ENCODE results near the gene NDUFS6.

Gene NDUFS6

DNA sequence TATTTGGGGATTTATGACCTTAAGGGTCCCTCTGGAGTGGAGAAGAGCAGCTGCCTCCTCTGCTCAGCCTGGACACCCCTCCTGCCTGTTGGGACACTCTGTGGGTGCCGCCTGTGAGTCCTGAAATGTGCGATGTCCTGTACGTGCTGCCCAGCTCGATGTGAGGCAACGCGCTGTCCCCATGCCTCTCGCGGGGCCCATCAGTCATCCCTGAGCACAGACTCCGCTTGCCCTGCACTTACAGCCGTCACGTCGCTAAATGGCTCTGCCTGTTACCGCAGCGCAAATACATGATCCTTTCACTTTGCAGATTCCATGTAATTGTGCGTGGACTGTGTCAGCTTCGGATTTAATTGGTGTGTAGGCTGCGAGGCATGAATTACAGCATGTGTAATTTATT is 54.4 kb downstream of the NDUFS6 start:
- H3K9me3 ChIP-seq: no peaks in the 10 kb centered on the region
- H3K4me1 ChIP-seq (ENCODE audit: control insufficient read depth in 1 of 2, insufficient read depth in 1 of 2, low read depth in 1 of 2, low read length in 1 of 2): no peaks in the 10 kb centered on the region
- peaks cover 60% of the 10 kb centered on the region for H3K27me3 ChIP-seq
- TF ChIP-seq, protein P1, sequence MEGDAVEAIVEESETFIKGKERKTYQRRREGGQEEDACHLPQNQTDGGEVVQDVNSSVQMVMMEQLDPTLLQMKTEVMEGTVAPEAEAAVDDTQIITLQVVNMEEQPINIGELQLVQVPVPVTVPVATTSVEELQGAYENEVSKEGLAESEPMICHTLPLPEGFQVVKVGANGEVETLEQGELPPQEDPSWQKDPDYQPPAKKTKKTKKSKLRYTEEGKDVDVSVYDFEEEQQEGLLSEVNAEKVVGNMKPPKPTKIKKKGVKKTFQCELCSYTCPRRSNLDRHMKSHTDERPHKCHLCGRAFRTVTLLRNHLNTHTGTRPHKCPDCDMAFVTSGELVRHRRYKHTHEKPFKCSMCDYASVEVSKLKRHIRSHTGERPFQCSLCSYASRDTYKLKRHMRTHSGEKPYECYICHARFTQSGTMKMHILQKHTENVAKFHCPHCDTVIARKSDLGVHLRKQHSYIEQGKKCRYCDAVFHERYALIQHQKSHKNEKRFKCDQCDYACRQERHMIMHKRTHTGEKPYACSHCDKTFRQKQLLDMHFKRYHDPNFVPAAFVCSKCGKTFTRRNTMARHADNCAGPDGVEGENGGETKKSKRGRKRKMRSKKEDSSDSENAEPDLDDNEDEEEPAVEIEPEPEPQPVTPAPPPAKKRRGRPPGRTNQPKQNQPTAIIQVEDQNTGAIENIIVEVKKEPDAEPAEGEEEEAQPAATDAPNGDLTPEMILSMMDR (IDR thresholded peaks at IDR 0.05): no peak
- no peak overlapping the region for H3K27ac ChIP-seq
- H3K36me3 ChIP-seq: no peaks in the 10 kb centered on the region
- no peak overlapping the region for H3K4me3 ChIP-seq (ENCODE audit: low read depth in 1 of 2, low read length in 1 of 2)

DNA sequence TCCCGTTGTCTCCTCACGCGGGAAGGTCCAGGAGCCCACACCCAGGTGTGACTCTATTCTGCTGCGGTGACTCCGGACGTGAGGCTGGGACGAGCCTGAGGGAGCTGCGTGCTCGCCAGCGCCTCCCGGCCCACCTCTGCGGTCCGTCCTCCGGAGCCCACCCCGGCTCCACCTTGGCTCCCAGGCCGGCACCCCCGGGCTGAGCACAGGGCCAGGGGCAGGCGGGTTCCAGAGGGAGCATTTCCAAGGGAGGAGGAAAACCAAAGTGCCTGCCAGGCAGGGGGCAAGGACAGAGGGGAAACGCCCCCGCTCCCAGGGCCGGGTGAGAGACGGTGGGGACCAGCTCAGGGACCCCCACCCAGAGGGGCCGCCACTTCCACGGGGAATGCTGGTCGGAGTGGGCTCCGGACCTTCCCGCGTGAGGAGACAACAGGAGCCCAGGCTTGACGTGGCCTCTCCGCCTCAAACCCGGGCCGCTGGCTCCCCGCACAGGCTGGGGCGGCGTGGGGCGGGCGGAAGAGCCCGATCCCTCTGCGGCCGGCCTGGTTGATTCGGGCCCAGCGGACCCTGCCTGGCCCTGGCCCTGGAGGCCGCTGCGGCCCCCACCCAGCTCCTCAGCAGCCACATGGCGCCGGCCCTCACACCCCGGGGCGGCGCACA is 55.5 kb downstream of the NDUFS6 start:
- no peaks in the 10 kb centered on the region for H3K9me3 ChIP-seq
- TF ChIP-seq, protein P1 (IDR thresholded peaks at IDR 0.05): no peak
- H3K27me3 ChIP-seq: peaks cover 59% of the 10 kb centered on the region
- H3K4me3 ChIP-seq (ENCODE audit: low read depth in 1 of 2, low read length in 1 of 2): no peak overlapping the region
- H3K27ac ChIP-seq: no peak overlapping the region
- no peaks in the 10 kb centered on the region for H3K4me1 ChIP-seq (ENCODE audit: control insufficient read depth in 1 of 2, insufficient read depth in 1 of 2, low read depth in 1 of 2, low read length in 1 of 2)
- H3K36me3 ChIP-seq: no peaks in the 10 kb centered on the region

DNA sequence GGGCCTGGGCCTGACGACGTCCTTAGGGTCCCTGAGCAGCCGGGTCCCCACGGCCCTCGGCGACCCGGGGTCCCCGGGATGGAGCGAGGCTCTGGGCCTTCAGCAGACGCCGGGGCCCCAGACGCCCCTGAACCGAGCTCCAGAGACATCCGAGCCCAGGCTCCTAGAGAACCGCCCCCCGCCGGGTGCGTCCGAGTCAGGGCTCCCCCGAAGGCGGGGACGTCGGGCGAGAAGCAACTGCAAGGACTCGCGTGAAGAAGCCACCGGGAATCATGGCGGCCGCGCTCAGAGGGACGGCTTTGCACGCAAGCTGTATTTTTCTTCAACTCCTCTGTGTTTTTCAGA is 56.0 kb downstream of the NDUFS6 start:
- TF ChIP-seq, protein P1 (IDR thresholded peaks at IDR 0.05): no peak
- no peak overlapping the region for H3K27ac ChIP-seq
- no peaks in the 10 kb centered on the region for H3K9me3 ChIP-seq
- no peaks in the 10 kb centered on the region for H3K4me1 ChIP-seq (ENCODE audit: control insufficient read depth in 1 of 2, insufficient read depth in 1 of 2, low read depth in 1 of 2, low read length in 1 of 2)
- no peaks in the 10 kb centered on the region for H3K36me3 ChIP-seq
- H3K27me3 ChIP-seq: peaks cover 58% of the 10 kb centered on the region
- no peak overlapping the region for H3K4me3 ChIP-seq (ENCODE audit: low read depth in 1 of 2, low read length in 1 of 2)

DNA sequence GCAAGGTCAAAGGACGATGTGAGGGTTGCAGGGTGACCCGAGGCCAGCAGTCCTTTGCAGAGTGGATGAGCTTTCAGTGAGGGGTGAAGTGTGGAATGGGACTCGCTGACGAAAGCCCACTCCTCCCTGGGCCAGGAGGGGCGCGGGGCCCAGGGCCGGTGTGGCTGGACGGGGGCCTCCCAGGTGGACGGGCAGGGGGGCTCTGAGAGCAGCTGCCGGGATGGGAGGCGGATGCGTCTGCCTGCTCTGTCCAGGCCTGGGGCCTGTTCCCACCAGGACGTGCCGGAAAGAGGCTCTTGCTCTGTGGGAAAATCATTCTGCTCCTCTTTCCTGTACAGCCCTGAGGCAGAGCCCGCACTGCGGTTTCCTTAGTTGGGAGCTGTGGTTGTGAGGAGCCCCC is 57.2 kb downstream of the NDUFS6 start:
- Histone ChIP-seq H3K4me1 (ENCODE audit: control insufficient read depth in 1 of 2, insufficient read depth in 1 of 2, low read depth in 1 of 2, low read length in 1 of 2) (no peaks in the 10 kb centered on the region), H3K36me3 (no peaks in the 10 kb centered on the region), H3K27ac (no peak overlapping the region), H3K9me3 (no peaks in the 10 kb centered on the region), H3K4me3 (ENCODE audit: low read depth in 1 of 2, low read length in 1 of 2) (no peak overlapping the region), H3K27me3 (peaks cover 50% of the 10 kb centered on the region)
- TF ChIP-seq, protein P1 (IDR thresholded peaks at IDR 0.05): no peak

DNA sequence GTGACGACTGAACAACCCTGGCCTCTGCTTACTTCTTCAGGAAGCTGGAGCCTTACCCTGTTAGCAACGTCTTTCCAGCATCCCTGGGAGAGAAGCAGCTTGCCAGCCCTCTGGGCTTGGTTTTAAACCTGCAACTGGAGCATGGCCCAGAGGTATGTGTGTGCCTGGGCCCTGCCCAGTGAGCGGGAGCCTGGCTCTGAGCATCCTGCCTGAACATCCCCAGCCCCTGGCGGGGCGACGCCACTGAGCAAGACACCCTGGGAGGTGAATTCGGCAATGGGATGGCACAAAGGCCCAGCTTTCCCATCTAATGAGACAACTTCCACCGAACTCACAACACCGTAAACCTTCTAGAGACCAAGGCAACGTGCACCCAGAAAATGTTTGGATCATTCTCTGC is 57.9 kb downstream of the NDUFS6 start:
- Histone ChIP-seq H3K27ac (no peak overlapping the region), H3K27me3 (peaks cover 50% of the 10 kb centered on the region), H3K4me3 (ENCODE audit: low read depth in 1 of 2, low read length in 1 of 2) (no peak overlapping the region), H3K4me1 (ENCODE audit: control insufficient read depth in 1 of 2, insufficient read depth in 1 of 2, low read depth in 1 of 2, low read length in 1 of 2) (no peaks in the 10 kb centered on the region), H3K36me3 (no peaks in the 10 kb centered on the region), H3K9me3 (no peaks in the 10 kb centered on the region)
- TF ChIP-seq, protein P1 (IDR thresholded peaks at IDR 0.05): no peak

Measured in neutrophil (primary cell).